HEK293T (cell line): Measurements from ENCODE around the gene FOXE1.

ENCODE experiments used
- ARNT ChIP-seq: fragments of 450-650 bp; IDR thresholded peaks from 2 replicates; pipeline ENCODE4 v1.6.1; 2017; ENCODE audit warnings: mild to moderate bottlenecking
- BHLHE40 ChIP-seq: fragments of 450-650 bp; IDR thresholded peaks from 2 replicates; pipeline ENCODE4 v1.6.1; 2016; ENCODE audit warnings: mild to moderate bottlenecking, moderate library complexity, borderline replicate concordance
- ELF4 ChIP-seq: fragments of 450-650 bp; IDR thresholded peaks from 2 replicates; pipeline ENCODE4 v1.6.1; 2017; ENCODE audit warnings: antibody characterized with exemption
- FOXA1 ChIP-seq: fragments of 450-650 bp; IDR thresholded peaks from 2 replicates; pipeline ENCODE4 v1.6.1; 2016; ENCODE audit warnings: mild to moderate bottlenecking
- FOXK2 ChIP-seq: fragments of 450-650 bp; IDR thresholded peaks from 2 replicates; pipeline ENCODE4 v1.6.1; 2016; ENCODE audit warnings: mild to moderate bottlenecking
- FOXM1 ChIP-seq: fragments of 450-650 bp; IDR thresholded peaks from 2 replicates; pipeline ENCODE4 v1.6.1; 2017; ENCODE audit warnings: mild to moderate bottlenecking, borderline replicate concordance
- LEF1 ChIP-seq: fragments of 450-650 bp; IDR thresholded peaks from 2 replicates; pipeline ENCODE4 v1.6.1; 2017; ENCODE audit warnings: mild to moderate bottlenecking, borderline replicate concordance
- SP1 ChIP-seq: fragments of 450-650 bp; IDR thresholded peaks from 2 replicates; pipeline ENCODE4 v1.6.1; 2017
- SUZ12 ChIP-seq: fragments of 450-650 bp; IDR thresholded peaks from 2 replicates; pipeline ENCODE4 v1.6.1; 2016; ENCODE audit warnings: mild to moderate bottlenecking
- TARDBP ChIP-seq: fragments of 450-650 bp; IDR thresholded peaks from 2 replicates; pipeline ENCODE4 v1.6.1; 2016
- ZNF384 ChIP-seq: fragments of 450-650 bp; IDR thresholded peaks from 2 replicates; pipeline ENCODE4 v1.6.1; 2016
- TF ChIP-seq, protein P1 (sequence below): fragments of 450-650 bp; IDR thresholded peaks from 2 replicates; pipeline ENCODE4 v1.6.1; 2016

- TF ChIP-seq SP1 (no peak), BHLHE40 (no peak), TARDBP (no peak), FOXK2 (no peak), LEF1 (no peak), ARNT (no peak), FOXM1 (no peak), SUZ12 (no peak), ELF4 (no peak), ZNF384 (no peak), FOXA1 (no peak)
- TF ChIP-seq, protein P1, sequence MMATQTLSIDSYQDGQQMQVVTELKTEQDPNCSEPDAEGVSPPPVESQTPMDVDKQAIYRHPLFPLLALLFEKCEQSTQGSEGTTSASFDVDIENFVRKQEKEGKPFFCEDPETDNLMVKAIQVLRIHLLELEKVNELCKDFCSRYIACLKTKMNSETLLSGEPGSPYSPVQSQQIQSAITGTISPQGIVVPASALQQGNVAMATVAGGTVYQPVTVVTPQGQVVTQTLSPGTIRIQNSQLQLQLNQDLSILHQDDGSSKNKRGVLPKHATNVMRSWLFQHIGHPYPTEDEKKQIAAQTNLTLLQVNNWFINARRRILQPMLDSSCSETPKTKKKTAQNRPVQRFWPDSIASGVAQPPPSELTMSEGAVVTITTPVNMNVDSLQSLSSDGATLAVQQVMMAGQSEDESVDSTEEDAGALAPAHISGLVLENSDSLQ = no peak
Measured at GRCh38 chr9:97880336-97880735, 27.3 kb downstream of the FOXE1 start.
